ENCODE measurements around the gene NDFIP1.
"Not testable (repeated sequence)": the region's sequence is repeated elsewhere in the genome, so short reads cannot be mapped to it uniquely, and the experiment has no call there.

NDFIP1 gene

DNA sequence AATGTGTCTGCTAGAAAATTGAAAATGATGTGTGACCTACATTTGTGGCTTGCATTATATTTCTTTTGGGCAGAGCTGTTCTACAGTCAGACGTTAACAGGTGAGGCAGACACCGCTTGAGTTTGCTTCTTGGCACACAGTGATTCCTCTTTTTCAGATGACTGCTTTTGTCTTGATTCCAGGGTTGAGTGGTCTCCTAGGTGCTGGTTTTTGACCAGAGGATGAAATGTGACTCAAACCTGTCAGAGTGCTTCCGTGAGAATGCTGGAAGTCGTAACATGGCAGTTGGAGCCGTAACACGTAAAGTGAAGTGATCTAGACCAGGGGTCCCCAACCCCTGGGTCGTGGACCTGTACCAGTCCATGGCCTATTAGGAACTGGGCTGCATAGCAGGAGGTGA, 28.3 kb upstream of the NDFIP1 start:
- TF ChIP-seq, protein P1, sequence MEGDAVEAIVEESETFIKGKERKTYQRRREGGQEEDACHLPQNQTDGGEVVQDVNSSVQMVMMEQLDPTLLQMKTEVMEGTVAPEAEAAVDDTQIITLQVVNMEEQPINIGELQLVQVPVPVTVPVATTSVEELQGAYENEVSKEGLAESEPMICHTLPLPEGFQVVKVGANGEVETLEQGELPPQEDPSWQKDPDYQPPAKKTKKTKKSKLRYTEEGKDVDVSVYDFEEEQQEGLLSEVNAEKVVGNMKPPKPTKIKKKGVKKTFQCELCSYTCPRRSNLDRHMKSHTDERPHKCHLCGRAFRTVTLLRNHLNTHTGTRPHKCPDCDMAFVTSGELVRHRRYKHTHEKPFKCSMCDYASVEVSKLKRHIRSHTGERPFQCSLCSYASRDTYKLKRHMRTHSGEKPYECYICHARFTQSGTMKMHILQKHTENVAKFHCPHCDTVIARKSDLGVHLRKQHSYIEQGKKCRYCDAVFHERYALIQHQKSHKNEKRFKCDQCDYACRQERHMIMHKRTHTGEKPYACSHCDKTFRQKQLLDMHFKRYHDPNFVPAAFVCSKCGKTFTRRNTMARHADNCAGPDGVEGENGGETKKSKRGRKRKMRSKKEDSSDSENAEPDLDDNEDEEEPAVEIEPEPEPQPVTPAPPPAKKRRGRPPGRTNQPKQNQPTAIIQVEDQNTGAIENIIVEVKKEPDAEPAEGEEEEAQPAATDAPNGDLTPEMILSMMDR (conservative IDR thresholded peaks at IDR 0.05; ENCODE audit: low read depth, low read length), result no peak
- no peak for DNase-seq (ENCODE audit: low read depth)
- no peak overlapping the region for H3K4me3 ChIP-seq (ENCODE audit: low read length)

DNA sequence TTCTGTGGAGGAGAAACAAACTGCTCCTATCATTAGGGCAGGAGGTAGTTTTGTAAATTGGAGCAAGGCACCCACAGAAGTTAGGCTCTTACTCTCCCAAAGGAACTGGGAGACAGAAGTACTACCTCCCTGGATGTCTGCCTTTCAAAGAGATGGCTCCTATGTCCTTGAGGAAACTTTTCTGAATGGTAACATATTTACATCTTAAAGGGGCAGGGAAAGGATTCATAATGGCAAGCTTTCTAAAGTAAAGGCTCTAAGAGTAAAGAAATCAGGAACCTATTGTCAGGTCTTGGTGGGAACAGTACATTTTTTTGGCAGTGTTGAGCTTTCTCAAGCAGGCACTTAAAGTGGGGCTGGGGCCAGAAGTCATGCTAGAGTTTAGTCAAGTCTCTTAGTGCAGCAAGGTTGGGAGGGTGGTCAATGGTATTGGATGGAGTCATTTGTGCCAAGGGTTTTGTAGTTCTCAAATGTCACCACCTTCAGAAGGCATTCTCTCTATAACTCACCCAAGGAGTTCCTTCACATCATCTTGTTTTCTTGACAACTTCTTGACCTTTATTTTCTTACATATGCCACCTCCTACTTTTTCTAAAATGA, 26.3 kb upstream of the NDFIP1 start:
- H3K4me3 ChIP-seq (ENCODE audit: low read length), result no peak overlapping the region
- TF ChIP-seq, protein P1 (conservative IDR thresholded peaks at IDR 0.05; ENCODE audit: low read depth, low read length), result no peak
- DNase-seq (ENCODE audit: low read depth), result no peak

DNA sequence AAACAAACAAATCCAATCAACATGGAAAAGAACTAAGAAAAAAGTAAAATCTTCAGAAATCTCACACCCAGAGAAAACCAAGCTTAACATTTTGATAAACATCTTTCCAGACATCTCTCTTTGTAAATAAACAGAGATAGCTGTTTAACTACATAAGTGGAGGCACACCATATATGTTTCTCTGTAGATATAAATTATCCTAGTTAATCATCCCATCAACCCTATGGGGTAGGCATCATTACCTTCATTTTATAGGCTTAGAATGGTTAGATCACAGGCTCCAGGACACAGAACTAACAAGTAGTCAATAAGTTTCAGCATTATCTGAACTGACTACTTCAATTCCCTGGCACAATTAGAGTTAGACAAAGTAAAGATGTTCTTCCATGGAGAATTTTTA, 22.4 kb upstream of the NDFIP1 start:
- TF ChIP-seq, protein P1 (conservative IDR thresholded peaks at IDR 0.05; ENCODE audit: low read depth, low read length), result no peak
- no peak for DNase-seq (ENCODE audit: low read depth)
- H3K4me3 ChIP-seq (ENCODE audit: low read length), result no peak overlapping the region

DNA sequence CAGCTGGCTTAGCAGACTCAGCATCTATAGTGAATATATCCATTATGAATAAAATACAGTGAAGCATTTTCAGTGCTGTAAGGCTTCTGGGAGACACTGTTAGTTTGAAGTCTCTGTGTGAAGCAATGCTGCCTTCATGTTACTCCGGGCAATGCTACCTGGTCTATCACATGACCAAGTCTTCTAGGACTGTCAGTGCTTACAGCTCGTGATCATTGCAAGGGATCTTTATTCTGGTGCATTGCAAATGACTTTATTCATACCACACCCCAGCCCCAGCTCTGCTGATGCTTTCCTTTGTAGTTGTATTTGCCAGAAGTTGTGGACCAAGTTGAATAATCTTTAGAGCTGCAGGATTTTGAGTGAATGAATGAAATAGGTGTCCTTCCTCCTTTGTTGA, 21.9 kb upstream of the NDFIP1 start:
- no peak overlapping the region for H3K4me3 ChIP-seq (ENCODE audit: low read length)
- DNase-seq (ENCODE audit: low read depth), result no peak
- TF ChIP-seq, protein P1 (conservative IDR thresholded peaks at IDR 0.05; ENCODE audit: low read depth, low read length), result no peak

DNA sequence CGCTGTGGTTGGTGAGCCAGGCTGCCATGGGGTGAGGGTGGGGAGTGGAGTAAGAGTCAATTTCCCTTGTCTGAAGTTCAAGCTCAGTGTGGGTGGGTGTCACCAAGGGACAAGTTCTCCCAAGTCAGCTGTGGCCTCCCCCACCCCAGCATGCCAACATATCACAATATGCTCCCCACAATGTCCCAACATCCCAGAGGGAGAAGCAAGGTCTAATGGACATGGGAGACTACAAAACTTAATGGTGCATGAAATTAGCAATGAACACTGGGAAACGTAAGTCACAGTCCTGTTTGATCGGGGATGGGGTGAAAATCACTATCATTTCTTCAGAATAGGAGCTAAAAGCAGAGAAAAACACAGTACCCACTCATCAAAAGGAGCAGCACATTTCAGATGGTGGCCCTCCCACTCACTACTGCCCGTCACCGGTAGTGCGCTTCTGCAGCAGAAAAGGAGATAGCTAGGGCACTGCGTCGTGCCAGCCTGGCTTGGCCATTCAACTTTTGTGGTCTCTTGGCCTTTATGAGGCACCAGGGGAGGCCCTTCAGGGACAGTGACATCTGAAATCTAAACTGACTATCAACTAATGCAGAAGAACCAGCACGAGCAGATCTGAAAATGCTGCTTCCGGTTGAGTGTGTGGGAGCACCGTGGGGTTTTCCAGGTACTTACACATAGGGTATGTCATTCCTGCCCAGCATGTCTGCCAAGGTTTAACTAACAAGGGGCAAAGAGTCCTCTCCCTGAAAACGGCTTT, 20.5 kb upstream of the NDFIP1 start:
- TF ChIP-seq, protein P1 (conservative IDR thresholded peaks at IDR 0.05; ENCODE audit: low read depth, low read length), result no peak
- H3K4me3 ChIP-seq (ENCODE audit: low read length), result no peak overlapping the region
- no peak for DNase-seq (ENCODE audit: low read depth)

DNA sequence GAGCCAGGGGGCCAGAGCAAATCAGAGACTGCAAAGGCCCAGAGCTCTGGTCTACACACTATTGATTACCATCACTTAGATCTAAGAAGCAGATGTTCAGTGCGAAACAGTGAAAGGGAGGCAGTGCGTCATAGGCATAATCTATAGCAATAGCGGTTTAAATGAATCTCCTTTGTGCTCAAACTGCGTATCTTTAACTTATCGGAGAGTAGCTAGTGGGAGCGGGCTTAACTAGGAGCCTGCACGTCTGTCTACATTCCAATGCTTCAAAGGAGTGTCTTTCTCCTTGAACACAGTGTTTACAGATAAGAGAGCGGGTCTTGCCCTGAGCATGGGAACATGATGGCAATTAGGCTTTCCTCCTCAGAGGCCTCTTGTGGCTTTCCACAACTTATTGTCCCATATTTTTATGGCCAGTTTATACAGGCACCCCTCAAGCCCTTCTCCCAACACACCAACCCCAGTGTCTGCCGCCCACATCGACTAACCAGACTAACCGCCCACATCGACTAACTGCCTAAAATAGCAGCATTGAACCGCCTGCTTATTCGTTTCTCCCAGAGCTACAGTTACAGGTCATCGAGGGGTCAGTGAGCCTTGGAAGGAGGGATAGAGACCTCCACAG, 19.6 kb upstream of the NDFIP1 start:
- H3K4me3 ChIP-seq (ENCODE audit: low read length); DNase-seq (ENCODE audit: low read depth): not testable (repeated sequence)

DNA sequence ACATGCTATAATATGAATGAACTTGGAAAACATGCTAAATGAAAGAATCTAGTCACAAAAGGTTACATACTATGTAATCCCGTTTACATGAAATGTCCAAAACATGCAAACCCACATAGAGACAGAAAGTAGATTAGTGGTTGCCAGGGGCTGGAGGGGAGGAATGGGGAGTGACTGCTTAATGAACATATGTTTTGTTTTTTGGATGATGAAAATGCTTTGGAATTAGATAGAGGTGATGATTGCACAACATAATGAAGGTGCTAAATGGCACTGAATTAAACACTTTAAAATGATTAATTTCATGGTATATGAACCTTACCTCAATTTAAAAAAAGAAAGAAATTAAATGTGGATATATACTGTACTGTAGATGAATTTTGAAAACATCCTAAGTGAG, 17.6 kb upstream of the NDFIP1 start:
- TF ChIP-seq, protein P1 (conservative IDR thresholded peaks at IDR 0.05; ENCODE audit: low read depth, low read length), result no peak
- no peak for DNase-seq (ENCODE audit: low read depth)
- H3K4me3 ChIP-seq (ENCODE audit: low read length), result no peak overlapping the region
